AG09319 (cell line): ENCODE results near the gene MAMDC2.

Experiments
- DNase-seq: peaks from one replicate; pipeline ENCODE4 v3.0.0-alpha.2; 2010; ENCODE audit warnings: low read depth; ENCODE audit errors: extremely low read depth
- CTCF ChIP-seq: IDR thresholded peaks from 2 replicates; pipeline ENCODE4 v1.5.1; 2011; ENCODE audit warnings: low read depth, mild to moderate bottlenecking, inconsistent platforms, low read length, moderate library complexity

The MAMDC2 gene

GRCh38 chr9:70123695-70124094, 80.0 kb downstream of the MAMDC2 start:
- TF ChIP-seq CTCF = no peak
- DNase-seq = no peak

GRCh38 chr9:70125621-70126263, 82.1 kb downstream of the MAMDC2 start:
- no peak for DNase-seq
- no peak for TF ChIP-seq CTCF

- TF ChIP-seq CTCF = no peak
- no peak for DNase-seq
Measured at GRCh38 chr9:70127036-70127435, 83.4 kb downstream of the MAMDC2 start.

- DNase-seq = no peak
- no peak for TF ChIP-seq CTCF
Measured at GRCh38 chr9:70127540-70128416, 84.1 kb downstream of the MAMDC2 start.

GRCh38 chr9:70130266-70130665, 86.6 kb downstream of the MAMDC2 start:
- TF ChIP-seq CTCF = no peak

GRCh38 chr9:70131296-70131695, 87.6 kb downstream of the MAMDC2 start:
- no peak for DNase-seq
- no peak for TF ChIP-seq CTCF

More at GRCh38 chr9:70130266-70130665, 86.6 kb downstream of the MAMDC2 start:
- DNase-seq = no peak
